Stimulated activated CD8-positive, alpha-beta memory T cell treated with anti-CD3 and anti-CD28 coated beads, Interleukin-15, amount 100 ng/mL, for 48 hours (primary cell): ENCODE measurements around the gene LHB.
A peak's percentile ranks its signal among the peaks of the same experiment; 100 is the strongest.
"Not testable (repeated sequence)": the region's sequence is repeated elsewhere in the genome, so short reads cannot be mapped to it uniquely, and the experiment has no call there.

ENCODE experiments used
- DNase-seq, 2 donors: peaks; one replicate each; pipeline ENCODE4 v3.0.0-alpha.2; 2020; ENCODE audit warnings: low read depth in 2 of 2

The LHB gene

GRCh38 chr19:49017041-49017665 lies at the start of gene LHB:
LHB (minus strand) TSS chr19:49017091; CDS start chr19:49017081, 10 bp downstream.
- DNase-seq, result no peak

GRCh38 chr19:49065905-49066512 lies 49.1 kb upstream of the LHB start:
- DNase-seq, result no peak

- no peak for DNase-seq
Observed at GRCh38 chr19:49064768-49065611, 48.1 kb upstream of the LHB start, which contains the start of gene NTF4. NTF4 (minus strand) TSS chr19:49064818; CDS start chr19:49061997, 2,821 bp downstream.

GRCh38 chr19:49064029-49064629 lies 47.2 kb upstream of the LHB start:
- DNase-seq, result no peak

- DNase-seq, result no peak
Observed at GRCh38 chr19:49061445-49061844, 44.6 kb upstream of the LHB start.

GRCh38 chr19:49061000-49061399 lies 44.1 kb upstream of the LHB start:
- DNase-seq, result no peak

GRCh38 chr19:49059053-49059452 lies 42.2 kb upstream of the LHB start:
- DNase-seq, result no peak

- DNase-seq, result no peak
Observed at GRCh38 chr19:49058562-49058961, 41.7 kb upstream of the LHB start.

- no peak for DNase-seq
Observed at GRCh38 chr19:49057636-49058234, 40.8 kb upstream of the LHB start, which contains the start of gene CGB7. CGB7 (minus strand) TSS chr19:49057749; CDS start chr19:49055375, 2,374 bp downstream.

GRCh38 chr19:49056902-49057596 lies 40.2 kb upstream of the LHB start:
- not testable (repeated sequence) for DNase-seq

- DNase-seq, result peak; percentile 34 to 48
Observed at GRCh38 chr19:49056101-49056901, 39.4 kb upstream of the LHB start.

GRCh38 chr19:49050376-49051033 lies 33.6 kb upstream of the LHB start:
- DNase-seq, result not testable (repeated sequence)

- not testable (repeated sequence) for DNase-seq
Observed at GRCh38 chr19:49049834-49050233, 32.9 kb upstream of the LHB start.

GRCh38 chr19:49049011-49049410 lies 32.1 kb upstream of the LHB start, which contains the start of gene CGB8:
CGB8 (minus strand) TSS chr19:49049111; CDS start chr19:49048739, 372 bp downstream.
- DNase-seq, result not testable (repeated sequence)

- not testable (repeated sequence) for DNase-seq
Observed at GRCh38 chr19:49043548-49043947, 26.7 kb upstream of the LHB start, which contains the start of gene CGB5. CGB5 (plus strand) TSS chr19:49043848; CDS start chr19:49044210, 362 bp downstream.

- not testable (repeated sequence) for DNase-seq
Observed at GRCh38 chr19:49042666-49043065, 25.8 kb upstream of the LHB start.

- no peak for DNase-seq
Observed at GRCh38 chr19:49042177-49042576, 25.3 kb upstream of the LHB start.

GRCh38 chr19:49039736-49040135 lies 22.8 kb upstream of the LHB start:
- not testable (repeated sequence) for DNase-seq

GRCh38 chr19:49038557-49039276 lies 21.8 kb upstream of the LHB start:
- DNase-seq, result not testable (repeated sequence)
